Uterus (tissue), 4 donors: Measurements from ENCODE around the gene JMY. TPM values are rescaled to one million over a fixed set of nuclear protein-coding genes. Genes with fewer than 3 reads are reported as not detected.
A peak's percentile ranks its signal among the peaks of the same experiment; 100 is the strongest.

Experiments
- DNase-seq, 2 donors: peaks; one replicate each; pipeline ENCODE4 v3.0.0-alpha.2; 2019 to 2020
- H3K27ac ChIP-seq, 2 donors: fragments of 200-600 bp; sonication (generic); 1 replicate in 1 of 2; 2 replicates in 1 of 2; pipeline ENCODE4 v1.5.1; 2016 to 2018
- H3K27me3 ChIP-seq, 2 donors: fragments of 200-600 bp; sonication (generic); one replicate each; pipeline ENCODE4 v1.5.1; 2018 to 2019; ENCODE audit warnings: control low read depth in 1 of 2
- H3K36me3 ChIP-seq, 2 donors: fragments of 200-600 bp; sonication (generic); one replicate each; pipeline ENCODE4 v1.5.1; 2019; ENCODE audit warnings: control low read depth in 1 of 2
- H3K4me1 ChIP-seq, 2 donors: fragments of 200-600 bp; sonication (generic); one replicate each; pipeline ENCODE4 v1.5.1; 2018 to 2019; ENCODE audit warnings: control low read depth in 1 of 2
- H3K4me3 ChIP-seq, 2 donors: fragments of 200-600 bp; sonication (generic); 1 replicate in 1 of 2; 2 replicates in 1 of 2; pipeline ENCODE4 v1.5.1; 2018 to 2019; ENCODE audit warnings: mild to moderate bottlenecking in 1 of 2
- H3K9me3 ChIP-seq, 2 donors: fragments of 200-600 bp; sonication (generic); one replicate each; pipeline ENCODE4 v1.5.1; 2019; ENCODE audit warnings: control low read depth in 1 of 2
- POLR2A ChIP-seq, 2 donors: fragments of 450-650 bp; IDR thresholded peaks; one replicate each; pipeline ENCODE4 v1.6.1; 2016; ENCODE audit warnings: antibody characterized with exemption in 2 of 2, mild to moderate bottlenecking in 1 of 2, moderate library complexity in 1 of 2
- intact Hi-C: fragments of 100-400 bp; cut with DNase I; formaldehyde crosslinking; loops from one replicate; pipeline ENCODE4 v1.15.1; 2023; ENCODE audit warnings: low total_unique reads
- total RNA-seq, 4 donors: library from RNA; depleted of rRNA in 3 of 4; stranded (reverse); fragments of >200 nt in 3 of 4; gene quantifications; one replicate each; pipeline versions ENCODE4 v1.1.0 to v1.2.4, GENCODE V29; 2014 to 2023
- TF ChIP-seq, protein P1 (sequence below), 4 experiments: fragments of 200-600 bp in 2 of 4; fragments of 450-650 bp in 2 of 4; sonication (generic) in 2 of 4; IDR thresholded peaks; one replicate each; pipeline ENCODE4 v1.5.1; 2016 to 2019; ENCODE audit warnings: antibody characterized with exemption in 4 of 4, mild to moderate bottlenecking in 2 of 4, moderate library complexity in 1 of 4
- donor health status: DM: yes; HTN: yes; CAD: no.

JMY gene
- 10 to 100 TPM; 11.5 to 41.3 (median 15.5) TPM for total RNA-seq

GRCh38 chr5:79235634-79236361, at the start of gene JMY:
Gene JMY (plus strand): TSS chr5:79236131. CDS start chr5:79236651, 520 bp downstream.
- Histone ChIP-seq H3K9me3 (no peaks in the 10 kb centered on the region), H3K27me3 (no peaks in the 10 kb centered on the region), H3K27ac (peak within 1 kb of the TSS; percentile 92 to 95), H3K4me3 (peak within 1 kb of the TSS; percentile 71 to 93), H3K36me3 (no peaks in the 10 kb centered on the region), H3K4me1 (no peaks in the 10 kb centered on the region)
- intact Hi-C loops, result no loop called here
- DNase-seq, result peak; percentile 83 to 84
- TF ChIP-seq, protein P1, sequence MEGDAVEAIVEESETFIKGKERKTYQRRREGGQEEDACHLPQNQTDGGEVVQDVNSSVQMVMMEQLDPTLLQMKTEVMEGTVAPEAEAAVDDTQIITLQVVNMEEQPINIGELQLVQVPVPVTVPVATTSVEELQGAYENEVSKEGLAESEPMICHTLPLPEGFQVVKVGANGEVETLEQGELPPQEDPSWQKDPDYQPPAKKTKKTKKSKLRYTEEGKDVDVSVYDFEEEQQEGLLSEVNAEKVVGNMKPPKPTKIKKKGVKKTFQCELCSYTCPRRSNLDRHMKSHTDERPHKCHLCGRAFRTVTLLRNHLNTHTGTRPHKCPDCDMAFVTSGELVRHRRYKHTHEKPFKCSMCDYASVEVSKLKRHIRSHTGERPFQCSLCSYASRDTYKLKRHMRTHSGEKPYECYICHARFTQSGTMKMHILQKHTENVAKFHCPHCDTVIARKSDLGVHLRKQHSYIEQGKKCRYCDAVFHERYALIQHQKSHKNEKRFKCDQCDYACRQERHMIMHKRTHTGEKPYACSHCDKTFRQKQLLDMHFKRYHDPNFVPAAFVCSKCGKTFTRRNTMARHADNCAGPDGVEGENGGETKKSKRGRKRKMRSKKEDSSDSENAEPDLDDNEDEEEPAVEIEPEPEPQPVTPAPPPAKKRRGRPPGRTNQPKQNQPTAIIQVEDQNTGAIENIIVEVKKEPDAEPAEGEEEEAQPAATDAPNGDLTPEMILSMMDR (IDR thresholded peaks at IDR 0.05), result peak in 3 of 4 experiments; percentile 18 to 36 (median 25)
- peak; percentile 88 to 97 for TF ChIP-seq POLR2A (IDR thresholded peaks at IDR 0.05)

DNA sequence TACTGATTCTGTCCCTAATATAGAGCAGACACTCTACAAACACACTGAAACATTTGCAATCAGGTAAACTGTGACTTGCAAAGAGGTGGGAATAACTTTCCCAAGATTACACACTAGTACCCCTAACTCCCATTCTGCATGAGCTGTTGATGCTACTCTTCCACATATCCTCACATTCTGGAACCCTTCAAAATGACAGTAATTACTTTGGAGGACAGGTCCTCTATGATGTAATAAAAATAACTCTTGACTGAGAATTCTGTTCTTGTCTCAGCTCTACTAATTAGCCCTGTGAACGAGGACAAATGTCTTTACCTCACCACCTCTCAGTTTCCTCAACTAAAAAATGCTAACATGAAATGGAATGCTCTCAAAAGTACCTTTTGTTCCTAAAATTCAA, 49.5 kb upstream of the JMY start:
- Histone ChIP-seq H3K9me3 (no peaks in the 10 kb centered on the region), H3K27ac (no peak overlapping the region), H3K27me3 (no peaks in the 10 kb centered on the region), H3K4me1 (no peaks in the 10 kb centered on the region), H3K4me3 (no peak overlapping the region), H3K36me3 (no peaks in the 10 kb centered on the region)
- intact Hi-C loops, result no loop called here
- no peak for DNase-seq
- TF ChIP-seq POLR2A (IDR thresholded peaks at IDR 0.05), result no peak

- DNase-seq, result no peak
- no peaks in the 10 kb centered on the region for H3K27me3 ChIP-seq
- H3K27ac ChIP-seq, result no peak overlapping the region
- intact Hi-C loops, result no loop called here
- H3K4me3 ChIP-seq, result no peak overlapping the region
- no peak for TF ChIP-seq POLR2A (IDR thresholded peaks at IDR 0.05)
- TF ChIP-seq, protein P1 (IDR thresholded peaks at IDR 0.05), result no peak
- H3K4me1 ChIP-seq, result no peaks in the 10 kb centered on the region
- no peaks in the 10 kb centered on the region for H3K36me3 ChIP-seq
- H3K9me3 ChIP-seq, result no peaks in the 10 kb centered on the region
These were observed 46.3 kb upstream of the JMY start for GRCh38 chr5:79189439-79190234.

DNA sequence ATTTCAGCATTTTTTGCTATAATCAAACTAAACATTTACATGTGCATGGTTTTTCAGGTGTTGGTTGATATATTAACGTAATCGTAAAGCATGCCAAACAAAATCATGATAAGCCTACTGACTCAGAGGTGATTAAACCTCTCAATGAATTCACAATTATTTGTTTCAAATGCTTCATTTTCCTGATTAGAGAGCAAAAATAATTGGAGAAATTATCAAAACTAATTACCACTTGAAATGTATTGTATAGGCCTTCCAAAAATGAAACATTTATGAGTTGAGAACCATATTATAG, 45.7 kb upstream of the JMY start:
- Histone ChIP-seq H3K4me1 (no peaks in the 10 kb centered on the region), H3K4me3 (no peak overlapping the region), H3K9me3 (no peaks in the 10 kb centered on the region), H3K27ac (no peak overlapping the region), H3K27me3 (no peaks in the 10 kb centered on the region), H3K36me3 (no peaks in the 10 kb centered on the region)
- intact Hi-C loops, result no loop called here
- no peak for TF ChIP-seq POLR2A (IDR thresholded peaks at IDR 0.05)
- TF ChIP-seq, protein P1 (IDR thresholded peaks at IDR 0.05), result no peak
- DNase-seq, result no peak

GRCh38 chr5:79191457-79191856, 44.5 kb upstream of the JMY start:
- Histone ChIP-seq H3K4me3 (no peak overlapping the region), H3K9me3 (no peaks in the 10 kb centered on the region), H3K4me1 (no peaks in the 10 kb centered on the region), H3K27me3 (no peaks in the 10 kb centered on the region), H3K36me3 (no peaks in the 10 kb centered on the region), H3K27ac (no peak overlapping the region)
- intact Hi-C loops, result no loop called here
- no peak for DNase-seq
- TF ChIP-seq POLR2A (IDR thresholded peaks at IDR 0.05), result no peak
- TF ChIP-seq, protein P1 (IDR thresholded peaks at IDR 0.05), result no peak
